ENCODE data around the gene DNMBP.
"Not testable (repeated sequence)": the region's sequence is repeated elsewhere in the genome, so short reads cannot be mapped to it uniquely, and the experiment has no call there.

Gene DNMBP

GRCh38 chr10:99945263-99945662, 64.5 kb downstream of the DNMBP start:
- no peak for DNase-seq

- no peak for DNase-seq
Observed at GRCh38 chr10:99944860-99945259, 64.9 kb downstream of the DNMBP start.

DNA sequence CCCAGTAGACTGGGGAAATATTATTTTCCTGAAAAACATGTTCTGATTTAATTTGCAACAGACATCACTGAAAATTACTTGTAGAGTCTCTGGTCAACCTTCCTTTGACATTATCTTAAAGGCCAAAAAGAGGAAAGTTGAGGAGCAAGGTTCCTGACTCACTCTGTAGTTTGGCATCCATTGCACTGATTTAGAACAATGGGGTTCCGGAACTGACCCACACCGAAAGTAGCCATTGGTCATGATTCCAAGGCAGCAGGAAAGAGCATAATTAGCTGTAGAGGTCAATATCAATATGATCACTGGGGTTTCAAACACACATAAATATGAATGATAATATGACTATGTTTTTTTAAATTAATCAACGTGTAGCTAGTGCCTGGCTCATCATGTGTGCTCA, 65.8 kb downstream of the DNMBP start:
- no peak for DNase-seq

DNA sequence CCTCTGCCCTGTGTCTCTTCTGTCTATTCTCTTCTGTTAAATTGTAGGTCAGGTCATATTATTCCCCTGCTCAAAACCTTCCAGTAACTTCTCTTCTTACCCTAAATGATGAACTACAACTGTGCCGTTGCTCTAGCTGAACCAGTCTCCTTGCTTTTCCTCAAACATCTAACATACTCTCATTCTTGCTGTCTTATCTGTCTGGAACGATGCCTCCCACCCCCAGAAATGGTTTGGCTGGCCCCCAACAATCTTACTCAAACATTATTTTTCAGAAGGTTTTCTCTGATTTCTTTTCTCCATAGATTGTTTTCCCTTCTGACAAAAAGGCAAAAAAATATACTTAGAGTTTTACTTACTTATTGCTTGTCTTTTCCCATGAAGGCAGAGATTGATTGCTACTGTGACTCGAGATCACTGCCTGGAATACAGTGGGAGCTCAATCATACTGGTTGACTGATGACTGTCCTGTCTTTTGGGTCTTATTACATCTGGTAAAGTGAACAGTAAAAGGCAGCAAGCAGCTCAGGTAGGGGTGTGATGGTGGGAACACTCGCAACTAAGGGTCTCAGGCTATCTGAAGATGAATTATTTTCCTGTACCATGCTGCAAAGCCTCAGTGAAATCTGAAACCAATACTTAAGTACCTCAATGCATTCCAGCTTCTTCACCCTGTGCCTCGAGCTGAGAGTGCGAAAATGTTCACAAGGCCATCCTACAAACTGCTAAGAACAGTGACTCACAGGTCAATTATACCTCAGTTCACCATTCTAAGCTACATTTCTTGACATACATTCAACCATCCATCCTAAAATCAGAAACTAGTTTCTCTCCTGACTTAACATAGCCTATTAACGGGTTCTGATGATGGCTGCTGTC, 67.6 kb downstream of the DNMBP start:
- DNase-seq, result no peak

DNA sequence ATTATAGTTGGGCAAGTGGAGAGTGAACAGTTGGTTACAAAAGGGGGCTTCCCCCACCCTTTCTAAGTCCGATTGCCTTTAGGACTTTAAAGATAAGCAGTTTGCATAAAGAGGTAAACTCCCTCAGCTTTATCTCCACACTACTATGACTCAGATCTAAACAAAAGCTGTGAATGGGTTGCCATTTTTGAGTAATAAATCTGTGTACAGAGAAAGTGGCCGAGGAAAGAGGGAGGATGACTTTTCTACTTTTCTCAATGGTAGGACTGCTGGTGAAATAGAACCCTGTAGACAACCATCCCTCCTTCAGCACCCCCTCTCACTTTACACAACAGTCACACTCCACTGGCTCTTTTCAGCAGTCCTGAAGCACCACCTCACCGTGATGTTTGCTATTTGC, 71.2 kb downstream of the DNMBP start:
- no peak for DNase-seq

DNA sequence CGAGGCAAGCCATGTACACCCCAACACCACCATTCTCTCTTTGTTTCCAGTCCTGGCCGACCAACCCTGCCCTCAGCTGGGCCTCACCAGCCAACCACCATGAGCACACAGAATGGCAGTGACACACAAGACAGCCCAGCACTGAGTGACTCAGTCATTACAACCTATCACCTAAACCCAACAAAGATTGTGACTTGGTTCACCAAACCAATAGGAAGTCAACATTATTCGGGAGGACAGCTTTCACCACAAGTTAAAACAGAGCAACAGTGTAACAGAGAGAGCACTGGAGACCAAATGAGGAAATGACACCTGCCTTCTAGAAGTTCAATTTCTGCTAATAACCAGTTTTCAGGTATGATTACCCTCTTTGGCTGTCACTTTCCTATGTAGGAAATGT, 72.1 kb downstream of the DNMBP start:
- no peak for DNase-seq

GRCh38 chr10:99932203-99932957, 77.4 kb downstream of the DNMBP start:
- DNase-seq, result not testable (repeated sequence)

- DNase-seq, result no peak
Observed at GRCh38 chr10:99930731-99931550, 78.8 kb downstream of the DNMBP start.

- no peak for DNase-seq
Observed at GRCh38 chr10:99929360-99929759, 80.4 kb downstream of the DNMBP start.

GRCh38 chr10:99927721-99928280, 81.9 kb downstream of the DNMBP start:
- no peak for DNase-seq

- no peak for DNase-seq
Observed at GRCh38 chr10:99926925-99927720, 82.6 kb downstream of the DNMBP start.

DNA sequence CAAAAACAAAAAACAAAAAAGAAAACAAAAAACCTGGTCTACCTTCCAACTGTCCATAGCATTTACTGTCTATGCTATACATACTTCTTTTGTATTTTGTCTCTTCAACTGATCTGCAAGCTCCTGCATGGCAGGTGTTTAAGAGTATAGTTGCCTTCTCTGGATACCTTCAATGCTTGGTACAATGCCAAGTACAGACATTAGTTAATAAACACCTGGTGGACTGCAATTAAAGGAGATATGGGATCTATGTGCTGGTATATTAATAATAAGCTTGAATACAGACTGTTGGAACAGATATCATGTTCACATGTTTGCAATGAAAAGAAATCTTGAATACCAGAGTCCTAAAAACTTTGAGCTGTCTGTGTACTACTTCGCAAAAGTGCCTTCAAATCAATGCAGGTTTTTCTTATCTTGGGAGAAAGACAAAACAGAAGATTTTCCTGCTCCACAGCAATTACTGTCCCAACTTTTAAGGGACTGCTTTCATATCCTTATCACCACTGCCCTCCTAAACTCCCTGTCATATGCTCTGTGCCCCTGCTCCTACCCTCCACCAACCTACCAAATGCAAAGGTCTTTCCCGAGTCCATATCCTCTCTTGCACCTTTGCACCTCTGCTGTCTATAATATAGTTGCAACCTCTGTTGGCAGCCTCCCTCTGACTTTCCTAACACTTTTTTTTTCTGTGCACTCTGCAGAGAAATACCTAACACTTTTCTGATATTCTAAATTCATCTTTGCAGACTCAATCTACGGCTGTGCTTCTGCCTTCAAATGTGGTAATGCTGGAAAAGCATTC, 85.1 kb downstream of the DNMBP start:
- DNase-seq, result no peak

GRCh38 chr10:99921948-99922347, 87.8 kb downstream of the DNMBP start:
- DNase-seq, result no peak

DNA sequence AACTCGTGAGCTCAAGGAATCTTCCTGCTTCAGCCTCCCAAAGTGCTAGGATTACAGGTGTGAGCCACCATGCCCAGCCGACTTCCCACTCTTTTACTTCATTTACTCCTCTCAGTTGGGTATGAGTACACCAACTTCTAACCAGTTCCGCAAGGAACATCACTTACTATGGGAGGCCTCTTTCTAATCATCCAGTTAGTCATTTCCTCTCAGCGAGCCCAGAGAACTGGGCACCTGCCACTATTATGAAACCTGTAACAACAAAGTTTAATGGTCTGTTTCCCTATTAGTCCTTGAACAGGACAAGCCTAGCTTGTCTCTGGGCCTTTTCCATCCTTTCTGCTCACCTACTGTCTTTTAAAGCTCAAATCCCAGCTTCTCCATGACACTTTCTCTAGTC, 88.8 kb downstream of the DNMBP start:
- no peak for DNase-seq

GRCh38 chr10:99920486-99920885, 89.3 kb downstream of the DNMBP start:
- DNase-seq, result no peak

- no peak for DNase-seq
Observed at GRCh38 chr10:99917963-99918825, 91.6 kb downstream of the DNMBP start.

GRCh38 chr10:99916776-99917175, 93.0 kb downstream of the DNMBP start:
- DNase-seq, result no peak

- DNase-seq, result no peak
Observed at GRCh38 chr10:99915414-99915813, 94.3 kb downstream of the DNMBP start.

DNA sequence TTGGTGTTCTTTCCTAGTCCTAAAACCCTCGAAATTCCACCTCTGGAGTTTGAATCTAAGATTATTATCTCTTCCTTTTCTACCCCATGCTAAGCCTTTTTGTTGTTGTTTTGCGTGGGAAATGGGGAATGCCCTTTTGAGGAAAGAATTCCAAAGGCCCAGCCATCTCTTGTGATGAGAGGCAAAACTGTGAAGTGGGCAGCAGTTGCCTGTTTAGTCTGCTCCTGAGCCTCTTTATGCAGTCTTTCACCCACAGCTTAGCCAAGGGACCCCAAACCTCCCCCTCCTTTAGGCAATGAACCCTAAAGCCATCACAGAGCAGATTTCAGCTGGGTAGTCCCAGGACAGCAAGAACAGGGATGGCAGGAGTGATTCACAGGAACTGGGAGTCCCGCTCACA, 95.5 kb downstream of the DNMBP start:
- DNase-seq, result no peak

DNA sequence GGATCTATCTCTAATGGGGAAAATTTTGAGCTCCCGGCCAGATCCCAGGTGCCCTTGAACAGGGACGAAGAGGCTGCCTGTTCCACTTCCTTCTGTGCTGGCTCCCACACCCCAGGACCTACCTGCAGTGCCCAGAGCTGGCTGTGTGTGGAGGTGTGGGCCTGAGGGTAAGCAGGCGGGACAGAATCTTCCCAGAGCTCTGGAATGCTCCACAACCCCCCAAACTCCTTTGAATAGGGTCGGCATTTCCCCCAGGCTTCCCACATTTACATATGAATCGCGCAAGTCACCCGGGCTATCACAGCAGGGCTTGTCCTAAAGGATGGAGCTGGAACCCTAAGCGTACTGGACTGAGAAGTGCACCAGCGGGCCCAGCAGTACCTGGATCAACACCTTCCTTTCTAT, 95.9 kb downstream of the DNMBP start:
- DNase-seq, result no peak
